Loucy (cell line): ENCODE measurements around the gene RPL26.

Experiments used
- EZH2phosphoT487 ChIP-seq: fragments of 200-600 bp; IDR thresholded peaks from 2 replicates; pipeline ENCODE4 v1.6.1; 2018; ENCODE audit warnings: antibody characterized with exemption, mild to moderate bottlenecking, moderate library complexity, borderline replicate concordance
- TF ChIP-seq, protein P1 (sequence below): fragments of 200-600 bp; sonication (generic); conservative IDR thresholded peaks from 2 replicates; pipeline ENCODE4 v1.5.1; 2014; ENCODE audit warnings: mild to moderate bottlenecking, antibody characterized with exemption, low read length

DNA sequence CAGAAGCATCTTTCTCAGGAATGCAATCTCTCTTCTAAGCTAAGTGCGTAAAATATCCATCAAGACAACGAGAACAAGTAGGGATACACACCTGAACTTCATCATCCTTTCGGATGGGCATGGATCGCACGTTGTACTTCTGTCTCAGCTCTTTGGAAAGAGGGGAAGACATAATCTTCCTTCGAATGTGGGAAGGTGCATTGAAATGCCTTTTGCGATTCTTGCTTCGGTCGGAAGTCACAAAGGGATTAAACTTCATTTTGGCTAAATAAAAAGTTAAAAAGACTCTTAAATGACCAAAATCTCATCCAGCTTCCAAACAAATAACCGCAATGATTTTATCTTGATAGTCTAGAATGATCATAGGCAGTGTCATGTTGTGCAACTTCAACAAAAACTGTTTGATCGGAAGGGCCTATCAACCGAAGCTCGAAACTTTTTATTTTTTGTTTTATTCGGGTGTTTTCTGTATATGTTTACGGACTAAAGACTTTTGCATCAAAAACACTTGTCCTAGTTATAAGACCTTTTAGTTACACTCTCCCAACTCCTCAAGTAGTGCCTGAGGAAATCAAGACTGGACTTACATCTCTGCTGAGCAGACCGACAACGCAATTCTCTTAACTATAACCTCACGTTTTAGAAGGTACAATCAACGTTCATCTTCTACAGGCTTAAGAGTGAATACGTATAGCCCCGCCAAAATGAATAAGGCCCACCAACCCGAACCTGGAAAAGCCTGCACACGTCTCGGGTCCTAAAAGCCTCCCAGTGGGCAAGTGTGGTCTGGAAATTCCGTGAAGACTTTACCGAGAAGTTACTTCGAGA is 727 bp downstream of the RPL26 start:
- TF ChIP-seq, protein P1, sequence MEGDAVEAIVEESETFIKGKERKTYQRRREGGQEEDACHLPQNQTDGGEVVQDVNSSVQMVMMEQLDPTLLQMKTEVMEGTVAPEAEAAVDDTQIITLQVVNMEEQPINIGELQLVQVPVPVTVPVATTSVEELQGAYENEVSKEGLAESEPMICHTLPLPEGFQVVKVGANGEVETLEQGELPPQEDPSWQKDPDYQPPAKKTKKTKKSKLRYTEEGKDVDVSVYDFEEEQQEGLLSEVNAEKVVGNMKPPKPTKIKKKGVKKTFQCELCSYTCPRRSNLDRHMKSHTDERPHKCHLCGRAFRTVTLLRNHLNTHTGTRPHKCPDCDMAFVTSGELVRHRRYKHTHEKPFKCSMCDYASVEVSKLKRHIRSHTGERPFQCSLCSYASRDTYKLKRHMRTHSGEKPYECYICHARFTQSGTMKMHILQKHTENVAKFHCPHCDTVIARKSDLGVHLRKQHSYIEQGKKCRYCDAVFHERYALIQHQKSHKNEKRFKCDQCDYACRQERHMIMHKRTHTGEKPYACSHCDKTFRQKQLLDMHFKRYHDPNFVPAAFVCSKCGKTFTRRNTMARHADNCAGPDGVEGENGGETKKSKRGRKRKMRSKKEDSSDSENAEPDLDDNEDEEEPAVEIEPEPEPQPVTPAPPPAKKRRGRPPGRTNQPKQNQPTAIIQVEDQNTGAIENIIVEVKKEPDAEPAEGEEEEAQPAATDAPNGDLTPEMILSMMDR = no peak
- no peak for TF ChIP-seq EZH2phosphoT487
